HFF-Myc (cell line): ENCODE data around the gene EPHA7.

Experiments
- DNase-seq: peaks from one replicate; pipeline ENCODE4 v3.0.0-alpha.2; 2011; ENCODE audit warnings: low read depth; ENCODE audit errors: extremely low read depth
- H3K4me3 ChIP-seq: replicated peaks from 2 replicates; pipeline ENCODE4 v1.5.1; 2011; ENCODE audit warnings: low read depth, mild to moderate bottlenecking, control low read depth, low read length
- TF ChIP-seq, protein P1 (sequence below): IDR thresholded peaks from 2 replicates; pipeline ENCODE4 v1.5.1; 2012; ENCODE audit warnings: mild to moderate bottlenecking, low read depth, low read length, control low read depth; ENCODE audit errors: missing control alignments

The EPHA7 gene

DNA sequence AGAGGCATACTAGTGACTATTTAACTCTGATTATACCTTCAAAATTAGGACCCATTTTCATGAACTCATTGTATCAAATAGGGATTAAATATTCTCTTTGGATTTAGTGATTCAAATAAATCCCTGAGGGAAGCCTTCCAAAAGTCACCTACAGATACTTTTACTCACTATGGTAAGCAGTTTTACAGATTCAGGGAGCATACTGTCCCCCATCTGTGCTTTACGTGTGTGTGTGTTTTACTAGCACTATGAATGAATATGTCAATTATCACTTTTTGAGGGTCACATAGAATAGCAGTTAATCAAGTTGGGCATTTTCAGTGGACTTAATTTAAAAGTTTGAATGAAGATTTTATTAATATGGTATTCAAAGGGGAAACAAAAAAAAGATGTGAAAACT lies 96.7 kb downstream of the EPHA7 start:
- no peak overlapping the region for H3K4me3 ChIP-seq
- DNase-seq, result no peak
- TF ChIP-seq, protein P1, sequence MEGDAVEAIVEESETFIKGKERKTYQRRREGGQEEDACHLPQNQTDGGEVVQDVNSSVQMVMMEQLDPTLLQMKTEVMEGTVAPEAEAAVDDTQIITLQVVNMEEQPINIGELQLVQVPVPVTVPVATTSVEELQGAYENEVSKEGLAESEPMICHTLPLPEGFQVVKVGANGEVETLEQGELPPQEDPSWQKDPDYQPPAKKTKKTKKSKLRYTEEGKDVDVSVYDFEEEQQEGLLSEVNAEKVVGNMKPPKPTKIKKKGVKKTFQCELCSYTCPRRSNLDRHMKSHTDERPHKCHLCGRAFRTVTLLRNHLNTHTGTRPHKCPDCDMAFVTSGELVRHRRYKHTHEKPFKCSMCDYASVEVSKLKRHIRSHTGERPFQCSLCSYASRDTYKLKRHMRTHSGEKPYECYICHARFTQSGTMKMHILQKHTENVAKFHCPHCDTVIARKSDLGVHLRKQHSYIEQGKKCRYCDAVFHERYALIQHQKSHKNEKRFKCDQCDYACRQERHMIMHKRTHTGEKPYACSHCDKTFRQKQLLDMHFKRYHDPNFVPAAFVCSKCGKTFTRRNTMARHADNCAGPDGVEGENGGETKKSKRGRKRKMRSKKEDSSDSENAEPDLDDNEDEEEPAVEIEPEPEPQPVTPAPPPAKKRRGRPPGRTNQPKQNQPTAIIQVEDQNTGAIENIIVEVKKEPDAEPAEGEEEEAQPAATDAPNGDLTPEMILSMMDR, result no peak

DNA sequence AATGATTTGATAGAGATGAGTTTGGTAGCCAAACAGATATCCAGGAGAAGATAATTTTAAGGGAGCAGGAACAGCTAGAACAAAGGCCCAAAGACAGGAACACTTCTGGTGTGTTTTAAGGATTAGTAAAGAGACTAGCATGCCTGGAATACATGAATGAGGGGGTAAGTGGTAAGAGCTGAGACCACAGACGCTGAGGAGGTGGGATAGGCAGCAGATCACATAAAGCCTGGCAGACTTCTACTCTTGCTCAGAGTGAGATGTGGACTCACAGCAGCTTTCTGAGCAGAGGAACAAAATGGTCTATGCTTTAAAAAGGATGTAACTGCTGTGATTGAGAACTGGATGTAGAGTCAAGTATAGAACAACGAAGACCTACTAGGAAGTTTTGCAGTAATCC lies 100.1 kb downstream of the EPHA7 start:
- no peak overlapping the region for H3K4me3 ChIP-seq
- no peak for DNase-seq
- TF ChIP-seq, protein P1, result no peak

DNA sequence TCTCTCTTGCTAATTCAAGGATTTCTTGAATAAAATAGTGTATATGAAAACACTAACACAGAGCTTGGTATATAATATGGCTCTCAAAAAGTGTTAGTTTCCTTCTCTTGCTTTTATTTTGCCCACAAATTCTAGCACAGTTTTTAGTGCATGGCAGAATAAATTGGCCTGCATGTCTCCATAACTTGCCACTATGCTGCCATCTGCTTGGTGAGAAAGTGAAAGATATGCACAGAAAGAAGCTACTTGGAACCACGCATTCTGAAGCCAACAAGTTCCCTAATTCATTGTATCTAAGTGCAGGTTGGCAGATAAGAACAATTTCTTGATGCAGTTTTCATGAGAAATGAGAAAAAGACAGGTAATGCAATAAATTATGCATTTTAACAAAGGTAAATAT lies 101.2 kb downstream of the EPHA7 start:
- H3K4me3 ChIP-seq, result no peak overlapping the region
- TF ChIP-seq, protein P1, result no peak
- DNase-seq, result no peak

DNA sequence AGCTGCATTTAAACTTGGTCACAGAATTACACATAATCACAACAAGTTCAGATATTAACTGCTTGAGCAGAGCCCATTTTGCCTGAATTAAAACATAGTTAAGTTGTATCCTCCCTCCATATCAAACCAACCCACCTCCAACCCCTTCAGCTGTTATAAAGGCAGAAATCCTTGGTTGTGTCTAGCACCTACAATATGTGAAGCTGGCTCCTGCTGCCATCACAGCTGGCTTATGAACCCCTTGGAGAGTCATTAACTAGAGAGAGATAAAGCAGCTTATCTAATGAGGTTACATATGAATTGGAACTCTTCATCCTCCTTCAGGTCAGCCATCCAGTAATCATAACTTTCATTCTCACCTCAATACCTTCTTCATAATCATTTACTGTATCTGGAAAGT lies 101.8 kb downstream of the EPHA7 start:
- TF ChIP-seq, protein P1, result no peak

DNA sequence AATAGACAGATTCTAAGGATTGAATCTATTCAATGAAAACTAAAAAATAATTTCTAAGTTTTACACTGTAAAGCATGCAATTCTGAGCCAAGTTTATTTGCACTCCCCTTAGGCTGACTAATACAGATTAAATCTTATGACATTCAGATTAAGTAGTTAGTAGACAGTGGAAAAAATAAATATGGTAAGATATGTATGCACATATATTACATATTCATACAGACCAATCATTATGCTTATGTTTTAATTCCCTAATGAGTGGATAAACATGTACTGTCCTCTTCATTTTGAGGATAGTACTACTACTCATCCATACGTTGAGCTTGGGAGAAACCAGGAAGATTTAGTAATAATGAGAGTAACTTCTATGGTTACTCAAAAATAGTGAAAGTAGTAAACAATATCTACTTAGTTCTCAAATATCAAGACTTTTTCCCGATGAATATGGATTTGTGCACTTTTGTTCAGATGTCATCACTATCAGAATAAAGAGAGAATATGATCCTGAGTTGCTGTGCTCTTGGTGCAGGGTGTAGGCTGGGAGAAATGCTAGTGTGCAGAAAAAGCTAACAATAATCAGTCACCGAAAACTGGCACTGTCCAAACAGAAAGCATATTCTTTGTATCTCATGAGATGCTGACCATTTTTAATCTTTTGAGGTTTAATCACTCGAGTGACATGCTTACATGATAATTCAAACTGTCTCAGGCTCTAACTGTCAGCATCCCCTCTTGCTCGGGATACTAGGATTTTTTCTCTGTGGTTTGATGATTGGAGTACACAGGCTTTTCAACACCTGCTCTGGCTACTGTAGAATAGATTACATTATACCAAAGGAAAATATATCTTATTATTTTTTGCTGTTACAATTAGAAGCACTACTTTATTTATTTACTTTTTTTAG lies 111.6 kb downstream of the EPHA7 start:
- TF ChIP-seq, protein P1, result no peak
- DNase-seq, result no peak
- no peak overlapping the region for H3K4me3 ChIP-seq

More for the DNA sequence above, 101.8 kb downstream of the EPHA7 start:
- no peak overlapping the region for H3K4me3 ChIP-seq
- DNase-seq, result no peak

DNA sequence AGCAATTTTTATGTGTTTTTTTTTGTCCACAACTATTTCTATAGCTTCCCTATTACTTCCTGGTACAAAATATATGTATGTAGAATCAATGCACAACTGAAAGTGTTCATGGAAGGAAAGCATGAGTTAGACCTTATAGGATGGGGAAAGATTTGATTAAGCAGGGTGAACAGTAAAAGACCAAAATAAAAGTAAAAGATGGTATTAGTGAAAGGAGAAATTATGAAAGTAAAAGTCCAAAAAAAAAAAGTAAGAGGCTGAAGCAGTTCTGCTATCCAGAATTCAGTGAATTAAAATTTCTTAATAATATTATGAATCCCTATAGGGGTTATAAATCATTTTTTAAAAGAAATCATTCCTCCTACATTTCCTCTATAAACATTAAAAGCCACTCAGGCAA lies 114.3 kb downstream of the EPHA7 start:
- no peak overlapping the region for H3K4me3 ChIP-seq
- TF ChIP-seq, protein P1, result no peak
- DNase-seq, result no peak

DNA sequence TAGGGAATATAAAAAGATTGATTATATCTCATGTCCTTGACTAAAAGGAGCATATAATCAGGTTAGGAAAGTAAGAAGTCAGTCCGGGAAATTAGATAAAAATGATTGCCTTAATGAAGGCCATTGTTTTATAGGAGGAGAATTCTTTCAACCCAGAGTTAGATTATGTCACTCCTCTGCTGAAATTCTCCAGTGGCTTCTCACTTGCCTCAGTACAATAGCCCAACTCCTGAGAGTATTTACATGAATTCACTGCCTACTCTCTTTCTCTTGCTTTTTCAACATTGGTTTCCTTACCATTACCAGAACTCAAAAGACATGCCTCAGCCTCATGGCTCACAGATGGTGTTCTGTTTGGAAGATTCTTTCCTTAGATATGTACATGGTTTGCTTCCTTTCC lies 114.9 kb downstream of the EPHA7 start:
- TF ChIP-seq, protein P1, result no peak
- no peak for DNase-seq
- no peak overlapping the region for H3K4me3 ChIP-seq
